NOMO-1 treated with DMSO at 0.1 percent for 48 hours (cell line): ENCODE measurements around the gene FAHD2A.
"Not testable (repeated sequence)": the region's sequence is repeated elsewhere in the genome, so short reads cannot be mapped to it uniquely, and the experiment has no call there.

ENCODE experiments used
- DNase-seq: peaks from one replicate; lab custom pipeline; 2025; ENCODE audit not compliant: unreplicated experiment; lab: John Stamatoyannopoulos, UW

The FAHD2A gene

GRCh38 chr2:95375532-95376150 is 26.9 kb upstream of the FAHD2A start:
- DNase-seq = no peak

- no peak for DNase-seq
Observed at GRCh38 chr2:95376311-95377215, 25.9 kb upstream of the FAHD2A start.

GRCh38 chr2:95377216-95378123 is 25.0 kb upstream of the FAHD2A start:
- no peak for DNase-seq

DNA sequence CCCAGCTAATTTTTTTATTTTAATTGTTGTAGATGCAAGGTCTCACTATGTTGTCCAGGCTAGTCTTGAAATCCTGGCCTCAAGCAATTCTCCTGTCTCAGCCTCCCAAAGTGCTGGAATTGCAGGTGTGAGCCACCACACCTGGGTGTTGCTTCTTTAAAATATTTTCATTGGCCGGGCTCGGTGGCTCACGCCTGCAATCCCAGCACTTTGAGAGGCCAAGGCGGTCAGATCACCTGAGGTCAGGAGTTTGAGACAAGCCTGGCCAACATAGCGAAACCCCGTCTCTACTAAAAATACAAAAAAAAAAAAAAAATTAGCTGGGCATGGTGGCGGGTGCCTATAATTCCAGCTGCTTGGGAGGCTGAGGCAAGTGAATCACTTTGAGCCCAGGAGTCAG is 24.2 kb upstream of the FAHD2A start:
- not testable (repeated sequence) for DNase-seq

- DNase-seq = no peak
Observed at GRCh38 chr2:95379371-95379831, 23.1 kb upstream of the FAHD2A start.

DNA sequence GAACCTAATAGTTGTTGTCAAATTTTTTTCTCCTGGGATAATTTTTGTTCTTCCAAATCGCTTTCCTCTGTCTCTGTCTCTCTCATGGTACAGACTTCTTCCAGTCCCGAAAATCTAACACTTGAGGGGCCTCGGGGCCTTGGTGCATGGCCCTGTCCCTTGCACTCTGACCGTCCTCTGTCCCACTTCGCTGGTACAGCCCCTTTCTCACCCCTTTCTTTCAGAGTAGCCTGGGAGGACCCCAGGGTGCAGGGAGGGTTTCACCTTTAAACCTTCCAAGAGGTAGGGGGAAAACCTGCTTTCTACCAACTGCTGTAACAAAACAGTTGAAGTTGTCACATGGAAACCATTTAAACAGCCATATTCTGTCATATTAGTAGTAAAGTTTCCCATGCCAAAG is 22.2 kb upstream of the FAHD2A start:
- DNase-seq = no peak

DNA sequence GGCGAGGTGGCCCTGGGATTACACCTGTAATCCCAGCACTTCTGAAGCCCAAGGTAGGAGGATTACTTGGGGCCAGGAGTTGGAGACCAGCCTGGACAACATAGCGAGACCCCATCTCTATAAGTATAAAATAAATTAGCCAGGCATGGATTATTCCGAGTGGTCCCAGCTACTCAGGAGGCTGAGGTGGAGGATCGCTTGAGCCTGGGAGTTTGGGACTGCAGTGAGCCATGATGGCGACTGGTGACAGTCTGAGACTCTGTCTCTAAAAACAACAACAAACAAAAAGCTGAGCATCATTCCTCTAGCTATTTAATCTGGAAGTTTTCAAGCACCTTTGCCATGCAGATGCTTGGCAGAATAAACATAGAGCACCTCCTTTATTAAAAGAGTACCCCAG is 21.8 kb upstream of the FAHD2A start:
- no peak for DNase-seq

DNA sequence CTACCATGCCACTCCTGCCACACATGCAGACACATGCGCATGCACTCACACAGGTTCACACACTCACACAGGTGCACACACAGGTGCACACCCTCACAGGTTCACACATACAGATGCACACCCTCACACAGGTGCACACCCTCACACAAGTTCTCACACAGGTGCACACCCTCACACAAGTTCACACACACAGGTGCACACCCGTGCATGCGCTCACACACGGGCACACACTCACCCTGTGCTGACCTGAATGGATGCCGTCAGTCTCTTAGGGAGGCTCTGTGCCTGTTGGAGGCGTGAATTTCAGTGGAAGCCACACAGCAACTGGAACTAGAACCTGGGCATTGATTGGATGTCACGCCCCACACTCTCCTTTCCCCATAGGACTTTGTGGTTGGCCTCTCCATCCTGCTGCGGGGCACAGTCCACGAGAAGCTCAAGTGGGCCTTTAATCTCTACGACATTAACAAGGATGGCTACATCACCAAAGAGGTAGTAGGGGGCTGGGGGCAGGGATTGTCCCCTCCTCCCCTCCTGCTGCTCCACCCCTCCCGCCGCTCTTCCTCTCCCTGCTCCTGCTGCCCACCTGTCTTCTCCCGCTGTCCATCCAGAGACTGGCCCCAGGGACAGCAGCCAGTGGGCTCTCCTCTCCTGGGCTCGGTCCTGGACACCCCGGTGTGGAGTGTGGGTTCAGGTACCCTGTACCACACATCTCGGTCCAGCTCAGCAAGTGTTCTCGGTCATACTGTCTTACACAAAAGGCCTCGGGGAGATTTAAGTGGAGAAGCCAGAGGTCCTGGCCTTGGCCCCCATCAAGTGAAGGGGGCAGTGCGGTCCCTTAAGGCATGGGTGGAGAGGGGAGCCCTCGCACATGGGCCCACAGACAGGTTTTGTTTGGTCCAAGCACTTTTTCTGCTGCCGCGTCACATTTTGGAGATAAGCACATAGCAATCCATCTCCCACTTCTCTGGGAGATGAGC is 21.0 kb upstream of the FAHD2A start:
- no peak for DNase-seq

DNA sequence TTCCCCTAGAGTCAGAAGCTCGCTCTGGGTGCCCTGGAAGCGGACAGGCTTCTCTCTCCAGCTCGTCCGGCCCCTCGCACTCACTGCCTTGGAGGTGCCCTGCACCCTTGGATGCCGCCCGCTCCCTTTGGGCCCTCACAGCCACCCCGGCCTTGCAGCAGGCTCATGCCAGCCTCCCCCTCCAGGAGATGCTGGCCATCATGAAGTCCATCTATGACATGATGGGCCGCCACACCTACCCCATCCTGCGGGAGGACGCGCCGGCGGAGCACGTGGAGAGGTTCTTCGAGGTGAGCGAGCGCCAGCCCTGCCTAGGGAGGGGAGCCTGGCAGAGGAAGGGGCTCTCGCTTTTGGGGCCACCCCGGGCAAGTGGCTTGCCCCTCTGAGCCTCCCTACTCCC is 20.3 kb upstream of the FAHD2A start:
- no peak for DNase-seq

- DNase-seq = no peak
Observed at GRCh38 chr2:95382686-95383634, 19.5 kb upstream of the FAHD2A start.

DNA sequence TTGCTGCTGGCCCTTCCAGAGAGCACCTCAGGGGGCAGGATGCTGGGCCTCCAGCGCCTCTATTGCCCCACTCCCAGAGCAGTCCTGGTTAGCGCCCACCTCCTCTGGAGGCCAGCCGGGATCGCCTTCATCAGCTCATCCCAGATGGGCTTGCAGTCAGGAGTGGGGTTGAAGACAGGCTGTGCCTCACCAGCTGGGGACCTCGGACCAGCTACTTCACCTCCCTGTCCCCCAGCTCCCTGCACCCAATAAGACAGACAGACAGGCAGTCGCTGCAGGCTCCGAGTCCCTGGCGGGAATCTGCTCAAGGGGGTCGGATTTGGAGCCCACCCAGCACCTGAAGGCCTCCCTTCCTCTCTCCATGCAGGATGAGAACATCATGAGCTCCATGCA is 18.9 kb upstream of the FAHD2A start:
- no peak for DNase-seq

DNA sequence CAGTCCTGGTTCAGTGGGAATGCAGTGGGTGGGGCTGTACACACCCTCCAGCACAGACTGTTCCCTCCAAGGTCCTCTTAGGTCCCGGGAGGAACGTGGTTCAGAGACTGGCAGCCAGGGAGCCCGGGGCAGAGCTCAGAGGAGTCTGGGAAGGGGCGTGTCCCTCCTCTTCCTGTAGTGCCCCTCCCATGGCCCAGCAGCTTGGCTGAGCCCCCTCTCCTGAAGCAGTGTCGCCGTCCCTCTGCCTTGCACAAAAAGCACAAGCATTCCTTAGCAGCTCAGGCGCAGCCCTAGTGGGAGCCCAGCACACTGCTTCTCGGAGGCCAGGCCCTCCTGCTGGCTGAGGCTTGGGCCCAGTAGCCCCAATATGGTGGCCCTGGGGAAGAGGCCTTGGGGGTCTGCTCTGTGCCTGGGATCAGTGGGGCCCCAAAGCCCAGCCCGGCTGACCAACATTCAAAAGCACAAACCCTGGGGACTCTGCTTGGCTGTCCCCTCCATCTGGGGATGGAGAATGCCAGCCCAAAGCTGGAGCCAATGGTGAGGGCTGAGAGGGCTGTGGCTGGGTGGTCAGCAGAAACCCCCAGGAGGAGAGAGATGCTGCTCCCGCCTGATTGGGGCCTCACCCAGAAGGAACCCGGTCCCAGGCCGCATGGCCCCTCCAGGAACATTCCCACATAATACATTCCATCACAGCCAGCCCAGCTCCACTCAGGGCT is 17.5 kb upstream of the FAHD2A start:
- DNase-seq = no peak

DNA sequence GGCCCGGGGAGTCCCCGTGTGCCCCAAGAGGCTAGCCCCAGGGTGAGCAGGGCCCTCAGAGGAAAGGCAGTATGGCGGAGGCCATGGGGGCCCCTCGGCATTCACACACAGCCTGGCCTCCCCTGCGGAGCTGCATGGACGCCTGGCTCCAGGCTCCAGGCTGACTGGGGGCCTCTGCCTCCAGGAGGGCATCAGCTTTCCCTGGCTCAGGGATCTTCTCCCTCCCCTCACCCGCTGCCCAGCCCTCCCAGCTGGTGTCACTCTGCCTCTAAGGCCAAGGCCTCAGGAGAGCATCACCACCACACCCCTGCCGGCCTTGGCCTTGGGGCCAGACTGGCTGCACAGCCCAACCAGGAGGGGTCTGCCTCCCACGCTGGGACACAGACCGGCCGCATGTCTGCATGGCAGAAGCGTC is 16.9 kb upstream of the FAHD2A start:
- no peak for DNase-seq

DNA sequence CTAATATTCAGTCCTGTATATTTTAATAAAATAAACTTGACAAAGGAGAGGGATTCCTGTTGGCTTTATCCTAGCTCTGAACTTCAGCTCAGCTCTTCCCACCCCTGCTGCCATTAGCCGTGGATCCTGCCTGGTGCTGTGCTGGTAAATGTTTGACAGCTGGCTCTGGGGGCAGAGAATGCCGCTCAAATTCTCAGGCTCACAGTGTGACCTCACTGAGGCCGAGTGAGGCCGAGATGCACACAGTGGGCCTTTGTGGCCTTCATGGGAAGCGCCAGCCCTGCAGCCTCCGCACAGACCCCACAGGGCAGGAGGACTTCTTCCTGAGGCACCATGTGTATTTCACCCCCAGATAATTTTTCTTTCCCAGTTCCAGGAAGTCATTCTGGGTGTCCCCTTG is 16.5 kb upstream of the FAHD2A start:
- DNase-seq = no peak

DNA sequence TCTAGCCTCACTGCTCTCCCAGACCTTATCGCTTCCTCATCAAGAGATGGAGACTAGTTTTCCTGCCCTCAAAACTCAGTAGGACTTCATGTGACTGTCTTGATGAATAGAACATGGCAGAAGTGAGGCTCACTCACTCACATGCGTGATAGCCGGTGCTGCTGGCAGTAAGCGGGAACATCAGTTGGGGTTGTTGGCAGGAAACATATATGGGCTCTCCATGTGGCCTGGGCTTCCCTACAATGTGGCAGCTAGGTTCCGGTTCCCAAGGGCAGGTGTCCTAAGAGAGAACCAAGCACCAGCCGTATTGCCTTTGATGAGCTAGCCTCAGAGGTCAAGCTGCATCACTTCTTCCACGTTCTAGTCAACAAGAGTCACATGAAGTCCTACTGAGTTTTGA is 15.2 kb upstream of the FAHD2A start:
- DNase-seq = no peak

DNA sequence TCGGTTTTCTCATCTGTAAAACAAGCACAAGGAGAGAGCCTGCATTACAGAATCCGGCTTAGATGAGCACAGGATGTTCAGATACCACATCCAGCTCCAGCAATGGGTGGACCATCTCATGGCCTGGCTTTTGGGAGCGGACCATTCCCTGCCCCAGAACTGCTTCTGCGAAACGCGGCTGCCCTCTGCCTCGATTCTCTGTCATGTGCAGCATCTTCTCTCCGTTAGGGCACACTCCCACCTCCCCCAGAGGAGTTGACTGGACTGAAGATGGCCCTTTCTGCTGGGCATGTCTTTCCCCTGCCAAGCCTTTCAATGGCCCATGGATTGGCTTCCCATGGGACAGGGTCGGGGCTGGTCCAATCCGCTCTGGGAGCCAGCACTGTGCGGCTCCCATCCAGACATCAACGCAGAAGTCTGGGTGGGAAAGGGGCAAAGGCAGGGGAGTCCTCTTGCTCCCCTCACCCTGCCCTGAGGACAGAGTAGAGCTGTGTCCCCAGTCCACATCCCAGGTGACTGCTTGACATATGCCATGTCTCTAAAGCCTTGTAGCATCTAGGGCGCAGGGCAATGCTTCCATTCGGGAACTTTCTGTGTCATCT is 14.3 kb upstream of the FAHD2A start:
- DNase-seq = no peak

DNA sequence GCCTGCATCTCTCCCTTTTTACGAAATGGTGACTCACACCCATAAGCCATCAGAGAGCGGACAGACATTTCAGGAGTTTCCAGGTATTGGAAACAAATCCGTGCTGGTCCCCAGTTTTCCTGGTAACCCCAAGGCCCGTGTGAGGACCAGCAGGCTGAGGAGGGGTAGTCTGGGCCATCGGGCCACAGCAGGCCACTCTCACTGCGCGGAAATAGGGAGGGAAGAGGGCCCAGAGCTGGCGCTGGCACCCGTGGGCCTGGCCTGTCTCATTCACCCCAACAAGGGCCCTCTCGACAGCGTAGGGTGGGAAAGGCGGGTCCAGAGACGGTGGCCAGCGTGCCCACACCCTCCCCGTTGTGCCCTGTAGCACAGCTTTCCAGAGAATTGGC is 13.7 kb upstream of the FAHD2A start:
- no peak for DNase-seq
